ENCODE data around the gene HS3ST3A1.

The HS3ST3A1 gene

DNA sequence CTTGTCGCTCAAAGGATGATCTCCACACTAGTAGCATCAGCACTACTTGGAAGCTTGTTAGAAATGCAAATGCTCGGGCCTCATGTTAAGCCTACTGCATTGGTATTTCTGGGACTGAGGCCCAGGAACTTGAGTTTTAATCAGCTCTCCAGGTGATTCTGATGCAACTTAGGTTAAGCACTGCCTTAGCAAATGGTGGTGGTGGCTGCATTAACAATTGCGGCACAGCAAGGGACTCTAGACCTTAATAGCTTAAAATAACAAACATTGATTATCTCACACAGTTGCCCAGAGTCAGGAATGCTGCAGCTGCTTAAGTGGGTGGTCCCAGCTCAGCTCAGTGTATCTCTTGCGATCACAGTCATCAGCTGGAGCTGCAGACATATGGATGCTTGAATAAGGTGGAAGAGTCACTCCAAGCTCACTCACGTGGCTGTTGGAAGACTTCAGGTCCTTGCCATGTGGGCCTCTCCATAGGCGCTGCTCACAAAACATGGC lies 25.8 kb downstream of the HS3ST3A1 start:
- Histone ChIP-seq H3K4me3 (no peak overlapping the region), H3K9ac (no peak overlapping the region), H3K36me3 (no peaks in the 10 kb centered on the region), H3K9me3 (replicated peaks in 1 of 11) (peaks cover 7 to 23% (median 14%) of the 10 kb centered on the region in 11 experiments; a peak in 19 of 22 replicates), H3K27ac (no peak overlapping the region), H3K27me3 (no peaks in the 10 kb centered on the region), H4K20me1 (peaks cover 0 to 35% (median 0%) of the 10 kb centered on the region in 11 experiments; a peak in 2 of 22 replicates), H3K4me1 (peaks cover 0 to 1% (median 0%) of the 10 kb centered on the region in 10 experiments; a peak in 1 of 20 replicates), H3K4me2 (no peak overlapping the region)
- TF ChIP-seq Cebpa-rat (IDR thresholded peaks at IDR 0.05) = no peak

DNA sequence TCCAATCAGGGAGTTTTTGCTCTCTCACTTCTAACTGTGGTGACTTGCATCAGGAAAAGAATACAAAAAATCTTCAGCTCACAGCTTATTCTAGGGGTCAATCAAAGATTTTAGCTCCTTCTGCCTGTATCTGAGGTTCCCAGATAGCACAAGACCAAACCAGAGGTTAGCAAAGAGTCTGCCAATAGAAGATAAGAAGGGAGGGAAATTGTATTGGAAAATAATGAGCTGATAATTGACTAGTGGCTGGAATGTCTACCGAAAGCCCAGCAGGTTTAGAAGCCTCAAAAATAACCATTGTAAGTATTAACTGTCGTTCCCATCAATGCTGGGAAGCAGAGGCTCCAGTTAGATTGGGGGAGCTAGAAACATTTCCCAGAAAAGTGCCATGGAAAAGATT lies 26.3 kb downstream of the HS3ST3A1 start:
- TF ChIP-seq Cebpa-rat (IDR thresholded peaks at IDR 0.05) = no peak
- Histone ChIP-seq H3K27ac (no peak overlapping the region), H3K9ac (no peak overlapping the region)

DNA sequence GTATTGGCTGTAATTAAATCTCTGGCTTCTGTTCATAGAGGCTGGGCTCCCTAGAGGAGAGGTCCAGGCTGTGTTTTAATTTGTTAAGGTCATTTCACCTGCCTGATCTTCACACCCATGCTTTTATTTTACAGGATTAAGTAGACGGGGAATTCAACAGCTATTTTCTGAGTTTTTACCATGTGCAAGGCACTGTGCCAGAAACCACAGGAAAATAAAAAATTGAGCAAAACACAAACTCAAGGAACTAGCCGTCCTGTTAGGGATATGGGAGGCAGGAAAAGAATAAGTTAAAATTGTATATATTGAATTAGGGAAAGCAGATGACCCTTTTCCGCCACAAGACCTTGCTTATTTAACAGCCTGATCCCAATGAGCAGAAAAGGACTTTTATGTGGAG lies 29.1 kb downstream of the HS3ST3A1 start:
- H3K36me3 ChIP-seq = no peaks in the 10 kb centered on the region; a peak in 1 of 22 replicates
- peaks cover 0 to 50% (median 0%) of the 10 kb centered on the region in 11 experiments; a peak in 3 of 22 replicates for H4K20me1 ChIP-seq
- H3K9me3 ChIP-seq (replicated peaks in 1 of 11) = peaks cover 12 to 27% (median 21%) of the 10 kb centered on the region in 11 experiments
- H3K27me3 ChIP-seq = no peaks in the 10 kb centered on the region
- H3K9ac ChIP-seq = no peak overlapping the region
- no peak overlapping the region for H3K4me2 ChIP-seq
- no peak for TF ChIP-seq Cebpa-rat (IDR thresholded peaks at IDR 0.05)
- peaks cover 15 to 35% (median 24%) of the 10 kb centered on the region in 10 experiments for H3K4me1 ChIP-seq
- no peak overlapping the region for H3K27ac ChIP-seq
- no peak overlapping the region for H3K4me3 ChIP-seq

More for the DNA sequence above, 26.3 kb downstream of the HS3ST3A1 start:
- Histone ChIP-seq H3K27me3 (no peaks in the 10 kb centered on the region), H3K4me2 (no peak overlapping the region), H4K20me1 (peaks cover 0 to 40% (median 0%) of the 10 kb centered on the region in 11 experiments; a peak in 3 of 22 replicates), H3K9me3 (replicated peaks in 1 of 11) (peaks cover 7 to 23% (median 14%) of the 10 kb centered on the region in 11 experiments; a peak in 19 of 22 replicates), H3K4me3 (no peak overlapping the region), H3K4me1 (peaks cover 0 to 6% (median under 1%) of the 10 kb centered on the region in 10 experiments; a peak in 5 of 20 replicates), H3K36me3 (no peaks in the 10 kb centered on the region)

GRCh38 chr17:13569398-13570123 lies 32.2 kb downstream of the HS3ST3A1 start:
- peaks cover 0 to 55% (median 0%) of the 10 kb centered on the region in 11 experiments; a peak in 3 of 22 replicates for H4K20me1 ChIP-seq
- H3K4me2 ChIP-seq = peak overlapping the region; percentile 46 to 80 (median 66)
- H3K36me3 ChIP-seq = no peaks in the 10 kb centered on the region; a peak in 1 of 22 replicates
- TF ChIP-seq Cebpa-rat (IDR thresholded peaks at IDR 0.05) = no peak
- peaks cover 9 to 28% (median 17%) of the 10 kb centered on the region in 11 experiments; a peak in 21 of 22 replicates for H3K9me3 ChIP-seq (replicated peaks in 1 of 11)
- no peaks in the 10 kb centered on the region for H3K27me3 ChIP-seq
- H3K9ac ChIP-seq = no peak overlapping the region
- peaks cover 24 to 53% (median 37%) of the 10 kb centered on the region in 10 experiments for H3K4me1 ChIP-seq
- H3K4me3 ChIP-seq = no peak overlapping the region
- no peak overlapping the region for H3K27ac ChIP-seq

DNA sequence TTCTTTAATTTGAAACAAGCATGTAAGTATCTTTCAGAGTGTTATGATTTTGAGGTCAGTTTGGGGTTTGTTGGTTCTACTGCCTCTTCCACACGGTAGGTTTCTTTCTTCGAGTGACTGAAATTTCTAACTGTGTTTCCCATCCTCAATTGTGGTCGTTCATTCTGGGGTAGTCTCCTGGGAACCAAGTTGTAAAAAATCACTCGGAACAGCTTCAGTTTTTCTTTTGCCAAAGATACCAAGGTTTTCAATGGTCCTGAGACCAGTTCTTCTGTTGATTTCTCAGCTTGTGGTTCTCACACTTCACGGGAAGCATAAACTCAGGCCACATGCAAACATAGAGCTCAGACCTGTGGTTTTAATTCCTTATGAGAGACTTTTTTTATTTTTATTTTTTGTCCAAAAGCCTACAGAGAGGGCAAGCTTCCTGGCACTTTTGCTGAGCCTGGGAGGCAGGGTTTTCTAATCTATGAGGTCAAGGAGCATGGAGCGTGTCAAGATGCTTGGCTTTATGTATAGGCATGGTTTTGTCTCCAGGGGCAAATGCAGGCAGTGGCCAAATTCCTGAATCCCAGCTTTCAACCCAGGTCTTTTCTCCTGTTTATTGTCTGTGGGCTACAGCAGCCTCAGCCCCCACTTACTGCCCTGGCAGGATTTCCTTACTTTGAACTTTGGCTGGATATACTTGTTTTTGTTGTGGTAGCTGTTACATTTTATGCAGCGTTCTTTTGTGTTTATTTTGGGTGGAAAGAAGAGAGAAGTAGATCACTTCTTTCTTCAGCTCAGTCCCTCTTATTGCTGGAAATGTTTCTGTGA lies 32.9 kb downstream of the HS3ST3A1 start:
- Histone ChIP-seq H4K20me1 (peaks cover 0 to 63% (median 0%) of the 10 kb centered on the region in 11 experiments; a peak in 3 of 22 replicates), H3K4me1 (peaks cover 24 to 60% (median 37%) of the 10 kb centered on the region in 10 experiments), H3K4me3 (no peak overlapping the region), H3K4me2 (peak overlapping the region; percentile 46 to 80 (median 66)), H3K9me3 (replicated peaks in 1 of 11) (peaks cover 9 to 28% (median 17%) of the 10 kb centered on the region in 11 experiments; a peak in 21 of 22 replicates), H3K27me3 (no peaks in the 10 kb centered on the region), H3K27ac (no peak overlapping the region), H3K36me3 (no peaks in the 10 kb centered on the region; a peak in 1 of 22 replicates), H3K9ac (no peak overlapping the region)
- no peak for TF ChIP-seq Cebpa-rat (IDR thresholded peaks at IDR 0.05)

DNA sequence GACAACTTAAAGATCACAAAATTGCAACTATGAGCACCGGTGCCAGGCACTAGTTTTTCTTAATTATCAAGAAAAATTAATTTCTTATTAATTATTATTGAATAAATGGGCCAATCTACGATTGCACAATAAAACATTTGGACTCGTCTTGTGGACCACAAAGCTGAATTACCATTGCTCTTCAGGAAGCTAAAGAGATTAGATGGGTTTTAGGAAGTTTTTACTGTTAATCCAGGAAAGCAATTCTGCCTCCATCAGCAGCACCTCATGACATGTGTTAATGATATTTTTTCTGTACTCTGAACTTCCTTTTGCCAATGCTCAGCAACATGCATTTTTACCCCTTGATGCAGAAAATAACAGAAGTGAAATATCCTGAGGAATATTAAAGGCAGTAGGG lies 37.9 kb downstream of the HS3ST3A1 start:
- H3K9me3 ChIP-seq (replicated peaks in 1 of 11) = peaks cover 9 to 17% (median 16%) of the 10 kb centered on the region in 11 experiments; a peak in 21 of 22 replicates

GRCh38 chr17:13562271-13562800 lies 39.4 kb downstream of the HS3ST3A1 start:
- Histone ChIP-seq H3K36me3 (no peaks in the 10 kb centered on the region), H3K9me3 (replicated peaks in 1 of 11) (peaks cover 2 to 9% (median 7%) of the 10 kb centered on the region in 11 experiments; a peak in 21 of 22 replicates), H3K27ac (no peak overlapping the region), H3K27me3 (no peaks in the 10 kb centered on the region), H4K20me1 (peaks cover 0 to 73% (median 0%) of the 10 kb centered on the region in 11 experiments; a peak in 3 of 22 replicates), H3K9ac (no peak overlapping the region), H3K4me3 (no peak overlapping the region), H3K4me1 (peaks cover 9 to 45% (median 14%) of the 10 kb centered on the region in 10 experiments; a peak in 19 of 20 replicates), H3K4me2 (0 out of 22 replicates have a peak overlapping the region, but pooled peaks of 1 of the 11 experiments have one; percentile 12)
- TF ChIP-seq Cebpa-rat (IDR thresholded peaks at IDR 0.05) = no peak

More for the DNA sequence above, 37.9 kb downstream of the HS3ST3A1 start:
- H4K20me1 ChIP-seq = peaks cover 0 to 60% (median 0%) of the 10 kb centered on the region in 11 experiments; a peak in 4 of 22 replicates
- no peaks in the 10 kb centered on the region; a peak in 1 of 22 replicates for H3K36me3 ChIP-seq
- no peaks in the 10 kb centered on the region for H3K27me3 ChIP-seq
- no peak overlapping the region for H3K9ac ChIP-seq
- peaks cover 12 to 58% (median 22%) of the 10 kb centered on the region in 10 experiments for H3K4me1 ChIP-seq
- no peak overlapping the region for H3K27ac ChIP-seq
- H3K4me3 ChIP-seq = no peak overlapping the region
- TF ChIP-seq Cebpa-rat (IDR thresholded peaks at IDR 0.05) = peak in 1 of 11 experiments; percentile 12; a peak in 1 of 22 replicates
- H3K4me2 ChIP-seq = peak overlapping the region in 3 of 11 experiments; percentile 12 to 47 (median 25); a peak in 4 of 22 replicates

DNA sequence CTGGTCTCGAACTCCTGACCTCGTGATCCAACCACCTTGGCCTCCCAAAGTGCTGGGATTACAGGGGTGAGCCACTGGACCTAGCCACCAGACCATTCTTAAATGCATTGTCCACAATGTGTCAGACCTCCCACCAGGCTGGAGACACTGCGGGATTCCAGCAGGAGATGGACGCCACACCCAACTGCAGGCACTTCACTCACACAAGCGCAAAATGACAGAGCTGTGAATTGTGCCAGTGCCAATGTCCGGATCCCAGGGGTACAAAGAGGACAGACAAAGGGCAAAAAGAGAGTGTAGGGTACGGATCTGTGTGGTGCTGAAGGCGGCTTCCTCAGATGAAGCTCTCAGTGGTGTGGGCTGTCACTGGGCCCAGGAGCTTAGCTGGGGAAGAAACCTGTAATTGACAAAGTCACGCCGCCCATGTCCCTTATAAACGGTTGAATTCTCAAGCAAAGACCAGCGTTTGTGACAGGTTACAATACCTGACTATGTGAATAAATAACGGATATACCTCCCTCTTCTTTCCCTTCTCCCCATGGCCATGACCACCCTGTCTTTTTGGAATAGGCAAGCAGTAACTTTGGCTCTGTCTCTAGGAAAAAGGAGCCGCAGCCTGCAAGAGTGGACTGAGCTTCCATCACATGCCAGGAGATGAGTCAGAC lies 40.0 kb downstream of the HS3ST3A1 start:
- TF ChIP-seq Cebpa-rat (IDR thresholded peaks at IDR 0.05) = no peak
- no peaks in the 10 kb centered on the region for H3K36me3 ChIP-seq
- H3K27ac ChIP-seq = no peak overlapping the region
- H3K9ac ChIP-seq = no peak overlapping the region
- no peaks in the 10 kb centered on the region for H3K27me3 ChIP-seq
- peaks cover 0 to 74% (median 0%) of the 10 kb centered on the region in 11 experiments; a peak in 3 of 22 replicates for H4K20me1 ChIP-seq
- H3K4me2 ChIP-seq = 0 out of 22 replicates have a peak overlapping the region, but pooled peaks of 1 of the 11 experiments have one; percentile 12
- peaks cover 9 to 43% (median 12%) of the 10 kb centered on the region in 10 experiments; a peak in 19 of 20 replicates for H3K4me1 ChIP-seq
- H3K4me3 ChIP-seq = no peak overlapping the region
- peaks cover 0 to 3% (median under 1%) of the 10 kb centered on the region in 11 experiments; a peak in 14 of 22 replicates for H3K9me3 ChIP-seq (replicated peaks in 1 of 11)

Data from BLaER1 treated with 17β-estradiol and CSF1 and Interleukin-3, amounts not matched to agents 10 nM and 100 nM (cell line).